Tibial artery (tissue), 4 donors: ENCODE data around the gene AGAP6.
"Not testable (repeated sequence)": the region's sequence is repeated elsewhere in the genome, so short reads cannot be mapped to it uniquely, and the experiment has no call there.

ENCODE experiments used
- DNase-seq, 2 donors: peaks; one replicate each; pipeline ENCODE4 v3.0.0-alpha.2; 2019
- H3K27ac ChIP-seq, 2 donors: fragments of 200-600 bp; sonication (generic) in 1 of 2; 1 replicate in 1 of 2; 2 replicates in 1 of 2; pipeline ENCODE4 v1.5.1; 2018 to 2019; ENCODE audit warnings: mild to moderate bottlenecking in 1 of 2
- H3K27me3 ChIP-seq, 2 donors: fragments of 200-600 bp; sonication (generic) in 1 of 2; one replicate each; pipeline versions ENCODE4 v1.5.1 to v1.6.0; 2016 to 2019
- H3K36me3 ChIP-seq, 3 donors: fragments of 200-600 bp; sonication (generic) in 2 of 3; one replicate each; pipeline ENCODE4 v1.5.1; 2016 to 2019; ENCODE audit warnings: mild to moderate bottlenecking in 2 of 3
- H3K4me1 ChIP-seq, 4 donors: fragments of 200-600 bp; sonication (generic) in 2 of 4; 1 replicate in 3 of 4; 2 replicates in 1 of 4; pipeline ENCODE4 v1.5.1; 2016 to 2019
- H3K4me3 ChIP-seq, 2 donors: fragments of 200-600 bp; sonication (generic) in 1 of 2; 1 replicate in 1 of 2; 2 replicates in 1 of 2; pipeline ENCODE4 v1.5.1; 2018 to 2019; ENCODE audit warnings: mild to moderate bottlenecking in 2 of 2
- H3K9me3 ChIP-seq, 3 donors: fragments of 200-600 bp; sonication (generic) in 1 of 3; one replicate each; pipeline ENCODE4 v1.5.1; 2016 to 2019
- intact Hi-C: fragments of 100-400 bp; cut with DNase I; formaldehyde crosslinking; loops from one replicate; pipeline ENCODE4 v1.15.0; 2023; ENCODE audit warnings: low total_unique reads

AGAP6 gene

DNA sequence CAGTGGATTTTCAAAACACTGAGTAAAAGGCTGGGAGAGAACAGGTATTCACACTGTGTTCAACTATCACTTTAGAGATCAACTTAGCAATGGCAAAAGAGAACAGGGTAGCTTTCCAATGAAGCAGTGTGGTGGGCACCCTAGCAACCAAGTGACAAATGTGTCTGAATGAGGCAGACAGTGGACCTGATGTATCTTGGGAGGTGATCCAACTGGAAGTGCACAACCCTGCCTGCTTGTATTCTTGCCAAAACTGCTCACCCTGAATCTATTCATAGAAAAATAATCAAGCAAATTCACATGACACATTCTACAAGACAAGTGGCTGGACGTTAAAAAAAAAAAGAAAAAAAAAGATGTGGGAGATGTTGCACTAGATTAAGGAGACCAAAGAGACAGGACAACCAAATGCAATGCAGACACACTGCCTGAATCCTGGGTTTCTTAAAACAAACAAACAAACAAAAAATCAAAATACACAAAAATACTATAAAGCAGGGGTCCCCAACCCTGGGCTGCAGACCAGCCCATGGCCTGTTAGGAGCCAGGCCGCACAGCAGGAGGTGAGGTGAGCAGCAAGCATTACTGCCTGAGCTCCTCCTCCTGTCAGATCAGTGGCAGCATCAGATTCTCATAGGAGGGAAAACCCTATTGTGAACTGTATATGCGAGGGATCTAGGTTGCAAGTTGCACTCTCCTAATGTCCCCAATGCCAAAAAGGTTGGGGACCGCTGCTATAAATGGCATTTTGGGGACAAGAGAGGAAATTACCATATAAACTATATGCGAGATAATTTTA lies 67.5 kb downstream of the AGAP6 start:
- H3K27ac ChIP-seq, H3K27me3 ChIP-seq, H3K9me3 ChIP-seq, H3K4me1 ChIP-seq, DNase-seq, H3K36me3 ChIP-seq, intact Hi-C loops, H3K4me3 ChIP-seq: not testable (repeated sequence)

DNA sequence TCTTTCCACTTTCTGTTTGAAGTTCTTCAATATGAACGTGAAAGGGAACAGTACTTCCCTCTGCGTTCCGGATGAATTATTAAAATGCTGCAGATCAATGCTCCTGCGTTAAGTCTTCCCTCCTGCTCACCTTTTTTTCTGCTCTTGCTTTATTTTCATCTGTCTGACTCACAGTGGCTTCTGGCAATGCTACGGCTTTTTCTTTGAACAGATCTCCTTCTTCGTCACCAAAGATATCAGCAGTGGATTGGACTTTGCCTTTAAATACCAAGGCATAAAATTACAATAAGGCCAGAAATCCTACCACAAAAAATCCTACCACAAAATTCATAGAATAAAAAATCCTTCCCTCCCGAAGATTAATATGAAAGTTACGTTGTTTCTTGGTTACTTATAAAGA lies 68.4 kb downstream of the AGAP6 start:
- DNase-seq, intact Hi-C loops, H3K4me1 ChIP-seq: not testable (repeated sequence)

DNA sequence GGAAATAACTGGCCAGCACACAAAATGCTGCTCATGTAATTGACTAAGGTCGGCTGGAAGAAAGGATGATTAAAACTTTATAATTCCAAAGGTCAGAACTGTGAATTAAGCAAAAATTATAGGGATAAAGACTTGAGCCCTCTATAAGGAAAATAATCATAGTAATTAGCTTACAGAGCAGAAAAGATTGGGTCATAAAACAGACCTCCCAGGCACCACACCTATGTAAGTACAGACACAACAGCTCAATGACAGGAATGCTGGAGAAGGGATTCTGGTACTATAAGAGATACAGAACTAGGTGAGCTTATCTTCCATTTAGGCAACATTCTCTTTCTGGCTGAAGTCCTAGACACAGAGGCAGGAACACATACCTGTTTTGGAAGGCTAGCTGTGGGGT lies 70.5 kb downstream of the AGAP6 start:
- H3K9me3 ChIP-seq, H3K27ac ChIP-seq, intact Hi-C loops: not testable (repeated sequence)

More for the DNA sequence above, 68.4 kb downstream of the AGAP6 start:
- not testable (repeated sequence) for H3K36me3 ChIP-seq, H3K4me3 ChIP-seq, H3K9me3 ChIP-seq, H3K27me3 ChIP-seq, H3K27ac ChIP-seq

DNA sequence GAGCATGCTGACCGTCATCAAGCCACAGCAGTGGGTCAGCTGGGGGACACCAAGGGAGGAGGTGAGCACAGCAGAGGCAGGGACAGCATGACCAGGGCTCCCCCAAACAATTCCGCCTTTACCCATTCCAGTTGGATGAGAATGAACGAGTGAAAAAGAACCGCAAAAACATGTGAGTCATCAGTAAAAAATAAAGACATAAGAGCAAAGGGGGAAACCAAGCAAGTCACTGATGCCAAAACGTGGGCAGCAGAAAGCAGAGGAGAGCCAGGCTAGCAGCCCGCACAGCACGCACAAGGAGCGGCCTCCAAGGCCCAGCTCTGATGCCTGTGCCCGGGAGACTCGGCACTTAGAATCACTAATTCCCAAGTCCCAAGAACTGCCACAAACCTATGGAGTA lies 71.7 kb downstream of the AGAP6 start:
- H3K4me1 ChIP-seq, H3K27ac ChIP-seq, H3K9me3 ChIP-seq, H3K27me3 ChIP-seq, DNase-seq, H3K4me3 ChIP-seq, H3K36me3 ChIP-seq: not testable (repeated sequence)
- intact Hi-C loops: loop anchor here (10.0 kb wide), 1 partner anchor 565 kb away; the partner anchor contains the start of gene SGMS1

More for the DNA sequence above, 70.5 kb downstream of the AGAP6 start:
- not testable (repeated sequence) for DNase-seq, H3K4me3 ChIP-seq, H3K36me3 ChIP-seq, H3K4me1 ChIP-seq, H3K27me3 ChIP-seq
